ENCODE data around the gene CALR.
"Not testable (repeated sequence)": the region's sequence is repeated elsewhere in the genome, so short reads cannot be mapped to it uniquely, and the experiment has no call there.

CALR gene

DNA sequence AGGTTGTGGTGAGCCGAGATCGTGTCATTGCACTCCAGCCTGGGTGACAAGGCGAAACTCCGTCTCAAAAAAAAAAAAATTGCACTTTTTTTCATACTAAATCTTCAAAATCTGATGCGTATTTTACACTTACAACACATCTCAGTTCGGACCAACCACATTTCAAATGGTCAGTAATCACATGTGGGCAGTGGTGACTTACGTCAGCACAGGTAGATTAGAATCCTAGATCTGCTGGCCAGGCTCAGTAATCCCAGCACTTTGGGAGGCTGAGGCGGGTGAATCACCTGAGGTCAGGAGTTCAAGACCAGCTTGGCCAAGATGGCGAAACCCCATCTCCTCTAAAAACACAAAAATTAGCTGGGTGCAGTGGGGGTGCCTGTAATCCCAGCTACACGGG is 3.3 kb upstream of the CALR start:
- no peak for DNase-seq

DNA sequence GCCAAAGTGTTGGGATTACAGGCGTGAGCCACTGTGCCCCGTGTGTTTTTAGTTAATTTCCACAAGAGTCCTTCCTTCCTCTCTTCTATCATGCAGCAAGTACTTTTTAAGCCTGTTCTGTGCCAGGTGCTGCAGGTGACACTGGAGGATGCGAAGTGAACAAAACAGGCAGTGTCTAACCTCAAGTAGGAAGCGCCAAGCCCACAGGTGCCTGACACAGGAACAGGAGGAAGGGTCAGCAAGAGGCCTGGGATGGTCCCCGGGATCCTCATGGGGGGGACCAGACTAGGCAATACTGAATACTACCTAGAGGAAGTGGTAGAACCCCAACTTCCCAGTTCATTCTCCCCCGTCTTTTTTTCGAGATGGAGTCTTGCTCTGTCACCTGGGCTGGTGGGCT is 1.8 kb upstream of the CALR start:
- DNase-seq: no peak

DNA sequence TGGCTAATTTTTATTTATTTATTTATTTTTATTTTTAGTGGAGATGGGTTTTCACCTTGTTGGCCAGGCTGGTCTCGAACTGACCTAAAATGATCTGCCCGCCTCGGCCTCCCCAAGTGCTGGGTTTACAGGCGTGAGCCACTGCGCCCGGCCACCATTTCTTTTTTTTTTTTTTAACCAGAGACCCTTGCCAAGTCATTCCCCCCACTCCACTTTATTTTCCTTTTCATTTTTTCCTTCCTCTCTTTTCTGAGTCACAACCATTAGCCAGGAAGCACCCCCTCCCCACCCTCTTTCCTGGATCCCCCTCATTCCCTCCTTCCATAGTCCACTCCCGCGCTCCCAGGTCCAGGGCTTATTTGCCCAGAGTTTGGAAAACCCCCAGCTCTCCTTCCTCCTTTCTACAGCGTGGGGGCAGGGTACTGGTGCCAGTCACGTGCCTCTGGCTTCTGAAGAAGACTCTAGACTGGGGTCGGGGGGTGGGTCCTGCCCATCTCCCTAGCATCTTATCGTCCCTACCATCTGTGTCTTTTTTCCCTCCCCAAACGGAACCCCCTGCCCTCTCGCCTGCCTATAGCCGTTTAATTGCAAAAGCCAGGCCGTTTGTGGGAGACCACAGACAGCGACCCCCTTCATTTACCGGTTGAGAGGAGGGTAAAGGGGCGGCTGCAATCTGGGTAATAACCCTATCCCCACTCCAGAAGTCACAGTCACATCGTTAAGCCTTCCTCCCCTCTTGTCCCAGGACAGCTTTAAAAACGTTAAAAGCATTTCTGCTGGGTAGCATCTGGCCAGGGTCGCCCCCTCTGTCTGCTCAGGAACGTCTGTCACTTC is 1.1 kb upstream of the CALR start:
- peak; percentile 73 for DNase-seq

DNA sequence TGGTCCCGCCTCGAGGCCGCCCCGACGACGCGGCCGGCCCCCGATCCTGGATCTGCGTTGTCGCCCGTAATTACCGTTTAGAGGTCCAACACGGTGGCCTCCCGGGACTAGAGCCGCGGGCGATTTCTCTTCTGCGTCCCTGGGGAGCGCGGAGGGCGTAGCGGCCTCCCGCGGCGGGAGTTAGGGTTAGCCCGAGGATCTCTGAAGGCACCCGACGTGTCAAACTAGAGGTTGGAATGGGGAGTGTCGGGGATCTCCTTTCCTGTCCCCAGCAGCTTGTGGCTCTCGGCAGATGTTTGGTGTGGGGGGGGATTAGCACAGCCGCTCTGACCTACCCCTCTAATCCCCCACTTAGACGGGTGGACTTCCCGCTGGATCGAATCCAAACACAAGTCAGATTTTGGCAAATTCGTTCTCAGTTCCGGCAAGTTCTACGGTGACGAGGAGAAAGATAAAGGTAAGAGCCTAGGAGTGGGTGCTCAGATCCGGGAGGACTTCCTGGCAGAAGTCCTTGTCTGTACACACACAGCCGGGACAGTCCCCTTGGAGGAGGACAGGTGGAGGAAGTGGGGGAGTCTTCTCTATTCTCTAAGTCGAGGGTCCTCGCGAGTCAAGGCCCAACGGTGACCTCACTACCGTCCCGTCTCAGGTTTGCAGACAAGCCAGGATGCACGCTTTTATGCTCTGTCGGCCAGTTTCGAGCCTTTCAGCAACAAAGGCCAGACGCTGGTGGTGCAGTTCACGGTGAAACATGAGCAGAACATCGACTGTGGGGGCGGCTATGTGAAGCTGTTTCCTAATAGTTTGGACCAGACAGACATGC is 581 bp downstream of the CALR start:
- DNase-seq: peak; percentile 82

DNA sequence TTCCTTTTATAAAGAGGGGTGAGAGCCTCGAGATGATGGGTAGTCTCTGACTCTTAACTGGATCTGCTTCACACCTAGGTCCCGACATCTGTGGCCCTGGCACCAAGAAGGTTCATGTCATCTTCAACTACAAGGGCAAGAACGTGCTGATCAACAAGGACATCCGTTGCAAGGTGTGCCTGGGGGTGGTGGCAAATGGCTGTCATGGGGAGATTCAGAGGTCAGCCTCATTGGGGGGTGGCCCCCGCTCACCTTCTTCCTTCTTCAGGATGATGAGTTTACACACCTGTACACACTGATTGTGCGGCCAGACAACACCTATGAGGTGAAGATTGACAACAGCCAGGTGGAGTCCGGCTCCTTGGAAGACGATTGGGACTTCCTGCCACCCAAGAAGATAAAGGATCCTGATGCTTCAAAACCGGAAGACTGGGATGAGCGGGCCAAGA is 1.6 kb downstream of the CALR start:
- no peak for DNase-seq

DNA sequence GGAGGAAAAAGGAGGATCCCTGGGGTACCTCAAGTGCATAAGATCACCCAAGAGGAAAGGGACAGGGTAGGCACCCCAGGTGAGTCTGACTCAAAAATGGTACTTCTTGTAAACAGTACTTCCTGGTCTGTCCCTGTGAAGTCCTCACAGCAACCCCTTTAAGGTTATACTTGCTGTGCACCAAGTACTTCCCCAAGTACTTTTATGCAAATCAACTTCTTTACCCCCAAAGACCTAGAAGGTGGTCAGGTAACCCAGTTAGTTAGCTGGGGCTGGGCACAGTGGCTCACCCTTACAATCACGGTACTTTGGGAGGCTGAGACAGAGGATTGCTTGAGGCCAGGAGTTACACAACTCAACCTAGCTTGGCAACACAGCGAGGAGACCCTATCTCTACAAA is 2.5 kb downstream of the CALR start:
- DNase-seq: no peak

DNA sequence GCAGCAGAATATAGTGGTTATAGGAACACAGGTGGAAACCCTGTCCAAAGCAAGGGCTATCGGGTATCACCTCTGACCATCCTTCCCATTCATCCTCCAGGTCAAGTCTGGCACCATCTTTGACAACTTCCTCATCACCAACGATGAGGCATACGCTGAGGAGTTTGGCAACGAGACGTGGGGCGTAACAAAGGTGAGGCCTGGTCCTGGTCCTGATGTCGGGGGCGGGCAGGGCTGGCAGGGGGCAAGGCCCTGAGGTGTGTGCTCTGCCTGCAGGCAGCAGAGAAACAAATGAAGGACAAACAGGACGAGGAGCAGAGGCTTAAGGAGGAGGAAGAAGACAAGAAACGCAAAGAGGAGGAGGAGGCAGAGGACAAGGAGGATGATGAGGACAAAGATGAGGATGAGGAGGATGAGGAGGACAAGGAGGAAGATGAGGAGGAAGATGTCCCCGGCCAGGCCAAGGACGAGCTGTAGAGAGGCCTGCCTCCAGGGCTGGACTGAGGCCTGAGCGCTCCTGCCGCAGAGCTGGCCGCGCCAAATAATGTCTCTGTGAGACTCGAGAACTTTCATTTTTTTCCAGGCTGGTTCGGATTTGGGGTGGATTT is 5.1 kb downstream of the CALR start:
- no peak for DNase-seq

DNA sequence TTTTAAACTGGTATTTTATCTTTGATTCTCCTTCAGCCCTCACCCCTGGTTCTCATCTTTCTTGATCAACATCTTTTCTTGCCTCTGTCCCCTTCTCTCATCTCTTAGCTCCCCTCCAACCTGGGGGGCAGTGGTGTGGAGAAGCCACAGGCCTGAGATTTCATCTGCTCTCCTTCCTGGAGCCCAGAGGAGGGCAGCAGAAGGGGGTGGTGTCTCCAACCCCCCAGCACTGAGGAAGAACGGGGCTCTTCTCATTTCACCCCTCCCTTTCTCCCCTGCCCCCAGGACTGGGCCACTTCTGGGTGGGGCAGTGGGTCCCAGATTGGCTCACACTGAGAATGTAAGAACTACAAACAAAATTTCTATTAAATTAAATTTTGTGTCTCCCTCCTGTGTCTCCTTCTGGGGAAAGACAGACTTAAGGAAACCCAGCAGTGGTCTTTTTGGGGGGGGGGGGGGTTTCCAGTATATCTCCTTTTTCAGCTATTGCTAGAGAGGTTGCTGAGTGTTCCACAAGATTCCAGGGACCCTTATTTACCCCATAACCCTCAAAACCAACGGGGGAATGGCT is 5.8 kb downstream of the CALR start:
- DNase-seq: no peak

DNA sequence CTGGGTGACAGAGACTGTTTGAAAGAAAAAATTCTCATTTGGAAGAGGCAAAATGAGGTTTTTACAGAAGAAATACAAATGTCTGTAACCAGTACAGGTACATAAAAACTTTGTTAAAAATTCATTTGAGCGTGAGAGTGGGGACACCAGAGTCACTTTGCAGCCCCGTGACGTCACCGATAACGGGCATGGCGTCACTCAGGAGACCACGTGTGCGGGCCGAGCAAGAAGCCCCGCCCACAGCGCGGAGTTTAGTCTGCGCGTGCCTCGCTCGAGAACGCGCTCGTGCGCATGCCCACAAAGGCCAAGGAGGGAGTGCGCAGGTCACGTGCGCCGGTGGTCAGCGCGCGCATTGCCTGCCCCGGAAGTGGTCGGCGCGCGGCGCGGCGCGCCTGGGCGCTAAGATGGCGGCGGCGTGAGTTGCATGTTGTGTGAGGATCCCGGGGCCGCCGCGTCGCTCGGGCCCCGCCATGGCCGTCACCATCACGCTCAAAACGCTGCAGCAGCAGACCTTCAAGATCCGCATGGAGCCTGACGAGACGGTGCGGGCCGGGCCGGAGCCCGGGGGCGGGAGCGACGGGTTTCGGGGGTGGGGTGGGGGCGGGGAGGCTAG is 7.2 kb downstream of the CALR start, which contains the start of gene RAD23A:
Gene RAD23A (plus strand): TSS at position 384 of the 613 bp plus-strand sequence. CDS start 87 bp downstream, at position 471.
- peak; percentile 99 for DNase-seq

DNA sequence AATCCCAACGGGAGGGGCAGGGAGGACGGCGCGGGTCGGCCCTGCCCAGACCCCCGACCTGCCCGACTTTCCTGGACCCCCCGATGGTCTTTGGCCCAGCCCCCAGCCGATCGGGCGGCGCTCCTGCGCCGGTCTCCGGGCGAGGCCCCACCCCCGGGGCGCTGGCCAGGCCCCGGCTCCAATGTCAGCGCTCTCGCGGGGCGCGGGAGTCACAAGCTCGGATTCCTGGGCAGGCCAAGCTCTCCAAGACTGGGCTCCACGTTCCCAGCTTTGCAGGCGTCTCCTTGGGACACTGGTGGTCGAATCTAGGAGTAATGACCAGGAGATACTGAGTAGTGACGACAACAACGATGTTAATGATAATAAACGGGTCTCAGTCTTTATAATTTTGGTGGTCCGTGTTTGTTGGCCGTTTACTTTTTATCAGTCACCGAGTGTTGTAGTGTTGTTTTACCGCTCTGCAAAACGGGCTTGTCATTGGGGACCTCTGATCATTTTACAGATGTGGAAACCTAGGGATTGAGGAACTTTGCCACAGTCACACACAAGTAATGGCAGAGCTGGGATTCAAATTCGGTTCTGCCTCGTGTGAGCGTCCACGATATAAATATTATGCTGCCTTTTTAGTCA is 7.8 kb downstream of the CALR start:
- DNase-seq: peak; percentile 85

DNA sequence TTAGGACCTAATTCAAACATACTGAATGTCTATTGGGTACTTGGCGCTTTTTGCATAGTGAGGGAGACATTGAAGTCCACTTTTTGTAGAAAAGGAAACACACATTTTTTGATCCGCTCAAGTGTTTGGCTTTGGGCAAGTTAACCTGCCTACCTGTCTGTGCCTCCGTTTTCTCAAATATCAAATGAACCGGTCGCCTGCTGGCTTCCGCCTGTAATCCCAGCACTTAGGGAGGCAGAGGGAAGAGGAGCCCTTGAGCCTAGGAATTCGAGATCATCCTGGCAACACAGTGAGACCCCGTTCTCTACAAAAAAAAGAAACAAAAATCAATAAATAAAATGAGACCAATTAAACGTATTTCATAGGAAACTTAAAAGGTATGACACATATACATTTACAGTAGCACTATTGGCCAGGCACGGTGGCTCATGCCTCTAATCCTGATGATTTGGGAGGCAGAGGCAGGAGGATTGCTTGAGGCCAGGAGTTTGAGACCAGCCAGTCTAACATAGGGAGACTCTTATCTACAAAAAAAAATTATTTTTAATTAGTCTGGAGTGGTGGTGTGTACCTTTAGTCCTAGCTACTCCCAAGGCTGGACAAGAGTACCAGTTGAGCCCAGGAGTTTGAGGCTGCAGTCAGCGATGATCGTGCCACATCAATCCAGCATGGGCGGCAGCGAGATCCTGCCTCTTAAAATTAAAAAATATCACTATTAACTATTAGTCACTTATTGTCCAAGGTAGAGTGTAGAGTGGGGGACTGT is 8.5 kb downstream of the CALR start:
- DNase-seq: no peak

DNA sequence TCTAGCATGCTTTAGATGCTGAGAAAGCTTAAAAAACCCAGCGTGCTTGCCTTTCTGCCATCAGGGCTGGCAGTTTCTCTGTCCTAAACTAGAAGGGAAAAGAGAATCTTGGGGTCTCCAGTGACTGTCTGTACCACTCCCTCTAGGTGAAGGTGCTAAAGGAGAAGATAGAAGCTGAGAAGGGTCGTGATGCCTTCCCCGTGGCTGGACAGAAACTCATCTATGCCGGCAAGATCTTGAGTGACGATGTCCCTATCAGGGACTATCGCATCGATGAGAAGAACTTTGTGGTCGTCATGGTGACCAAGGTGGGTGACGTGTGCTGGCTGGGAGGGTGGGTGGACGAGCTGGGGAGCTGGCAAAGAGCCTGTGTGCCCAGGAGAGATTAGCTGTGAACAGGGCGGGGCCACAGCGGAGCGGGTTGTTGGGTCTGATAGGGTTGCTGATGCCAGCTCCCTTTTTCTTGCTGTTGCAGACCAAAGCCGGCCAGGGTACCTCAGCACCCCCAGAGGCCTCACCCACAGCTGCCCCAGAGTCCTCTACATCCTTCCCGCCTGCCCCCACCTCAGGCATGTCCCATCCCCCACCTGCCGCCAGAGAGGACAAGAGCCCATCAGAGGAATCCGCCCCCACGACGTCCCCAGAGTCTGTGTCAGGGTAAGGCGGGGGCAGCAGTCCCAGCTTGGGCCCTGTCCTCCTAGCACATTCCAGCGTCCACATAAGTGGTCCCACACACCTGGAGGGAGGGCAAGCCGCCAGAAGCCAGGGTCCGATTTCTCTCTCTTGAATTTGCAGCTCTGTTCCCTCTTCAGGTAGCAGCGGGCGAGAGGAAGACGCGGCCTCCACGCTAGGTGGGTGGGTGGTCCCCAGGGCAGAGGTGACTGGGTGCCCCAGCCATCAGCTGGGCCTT is 9.5 kb downstream of the CALR start:
- no peak for DNase-seq

DNA sequence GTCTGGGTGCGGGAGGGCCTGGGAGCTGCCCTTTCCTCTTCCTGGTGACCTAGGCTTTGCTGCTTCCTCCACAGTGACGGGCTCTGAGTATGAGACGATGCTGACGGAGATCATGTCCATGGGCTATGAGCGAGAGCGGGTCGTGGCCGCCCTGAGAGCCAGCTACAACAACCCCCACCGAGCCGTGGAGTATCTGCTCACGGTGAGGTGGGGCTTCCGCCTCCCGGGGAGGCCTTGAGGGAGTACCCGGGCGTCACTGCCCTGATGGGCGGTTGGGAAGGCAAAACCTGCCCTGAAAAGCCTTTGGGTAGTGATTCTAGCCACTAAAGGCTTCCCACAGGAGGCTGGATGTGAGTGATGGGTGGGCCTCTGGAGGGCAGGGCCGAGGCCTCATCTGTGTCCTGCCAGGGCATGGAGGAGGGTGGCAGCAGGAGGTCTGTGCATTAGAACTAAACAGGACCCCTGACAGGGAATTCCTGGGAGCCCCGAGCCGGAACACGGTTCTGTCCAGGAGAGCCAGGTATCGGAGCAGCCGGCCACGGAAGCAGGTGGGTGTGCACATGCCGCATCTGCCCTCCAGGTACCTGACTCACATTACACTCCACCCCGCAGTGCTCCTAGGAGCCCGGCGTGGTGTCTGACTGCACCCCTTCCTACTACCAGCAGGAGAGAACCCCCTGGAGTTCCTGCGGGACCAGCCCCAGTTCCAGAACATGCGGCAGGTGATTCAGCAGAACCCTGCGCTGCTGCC is 10.4 kb downstream of the CALR start:
- DNase-seq: peak; percentile 57

DNA sequence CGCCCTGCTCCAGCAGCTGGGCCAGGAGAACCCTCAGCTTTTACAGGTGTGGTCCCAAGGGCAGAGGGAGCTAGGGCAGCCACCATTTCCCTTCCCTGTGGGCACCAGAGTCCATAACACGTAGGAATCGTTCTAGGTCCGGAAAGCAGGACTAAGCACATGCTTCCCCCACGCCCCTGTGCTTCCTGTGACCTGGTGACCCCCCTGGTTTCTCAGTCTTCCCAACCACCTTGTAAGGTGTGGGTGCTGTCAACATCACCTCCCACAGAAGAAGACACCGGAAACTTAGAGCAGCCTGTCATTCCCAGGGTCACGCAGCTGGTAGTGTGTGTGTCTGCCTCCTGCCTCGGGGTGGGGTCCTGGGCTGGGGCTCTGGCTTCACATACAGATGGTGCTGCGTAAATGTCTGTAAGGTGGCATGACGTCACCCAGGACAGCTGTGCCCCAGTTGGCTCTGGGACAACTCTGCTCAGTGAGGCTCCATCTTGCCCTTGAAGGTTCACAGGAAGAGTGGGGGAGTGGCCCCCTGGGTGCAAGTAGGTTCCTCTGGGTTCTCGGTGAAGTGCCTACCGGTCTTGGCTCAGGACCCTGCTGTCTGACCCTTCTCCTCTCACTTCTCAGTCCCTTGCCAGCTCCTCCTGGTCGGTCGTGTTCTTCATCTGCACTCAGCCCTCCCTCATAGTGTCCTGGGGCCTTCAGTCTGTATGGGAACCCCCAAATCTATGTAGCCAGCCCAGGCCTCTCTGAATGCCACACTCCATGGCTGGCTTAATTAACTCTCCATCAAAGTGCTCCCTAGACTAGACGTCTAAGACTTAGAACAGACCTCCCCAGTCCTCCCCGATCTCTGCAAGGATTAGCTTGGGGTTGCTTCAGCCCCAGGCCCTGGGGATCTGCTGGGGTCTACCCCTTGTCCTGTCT is 11.2 kb downstream of the CALR start:
- peak; percentile 58 for DNase-seq

DNA sequence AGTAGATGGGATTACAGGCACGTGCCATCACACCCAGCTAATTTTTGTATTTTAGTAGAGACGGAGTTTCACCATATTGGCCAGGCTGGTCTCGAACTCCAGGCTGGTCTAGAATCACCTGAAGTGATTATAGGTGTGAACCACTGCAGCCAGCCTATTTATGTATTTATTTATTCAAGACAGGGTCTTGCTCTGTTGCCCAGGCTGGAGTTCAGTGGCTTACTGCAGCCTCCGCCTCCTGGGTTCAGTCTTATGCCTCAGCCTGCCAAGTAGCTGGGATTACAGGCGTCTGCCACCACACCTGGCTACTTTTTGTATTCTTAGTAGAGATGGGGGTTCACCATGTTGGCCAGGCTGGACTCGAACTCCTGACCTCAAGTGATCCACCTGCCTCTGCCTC is 13.6 kb downstream of the CALR start:
- not testable (repeated sequence) for DNase-seq

DNA sequence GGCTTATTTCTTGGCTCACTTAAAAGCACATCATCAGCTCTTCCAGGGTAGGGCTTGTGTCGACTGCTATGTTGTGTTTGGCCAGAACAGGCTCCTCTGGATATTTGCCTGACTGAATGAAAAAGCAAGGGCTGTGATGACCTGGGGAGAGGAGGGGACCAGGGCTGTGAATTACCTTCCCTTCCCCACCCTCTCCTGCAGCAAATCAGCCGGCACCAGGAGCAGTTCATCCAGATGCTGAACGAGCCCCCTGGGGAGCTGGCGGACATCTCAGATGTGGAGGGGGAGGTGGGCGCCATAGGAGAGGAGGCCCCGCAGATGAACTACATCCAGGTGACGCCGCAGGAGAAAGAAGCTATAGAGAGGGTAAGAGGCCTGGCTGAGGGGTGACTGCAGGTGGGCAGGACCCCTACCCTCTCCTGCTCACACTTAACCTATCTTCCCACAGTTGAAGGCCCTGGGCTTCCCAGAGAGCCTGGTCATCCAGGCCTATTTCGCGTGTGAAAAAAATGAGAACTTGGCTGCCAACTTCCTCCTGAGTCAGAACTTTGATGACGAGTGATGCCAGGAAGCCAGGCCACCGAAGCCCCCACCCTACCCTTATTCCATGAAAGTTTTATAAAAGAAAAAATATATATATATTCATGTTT is 14.2 kb downstream of the CALR start:
- peak; percentile 53 for DNase-seq

DNA sequence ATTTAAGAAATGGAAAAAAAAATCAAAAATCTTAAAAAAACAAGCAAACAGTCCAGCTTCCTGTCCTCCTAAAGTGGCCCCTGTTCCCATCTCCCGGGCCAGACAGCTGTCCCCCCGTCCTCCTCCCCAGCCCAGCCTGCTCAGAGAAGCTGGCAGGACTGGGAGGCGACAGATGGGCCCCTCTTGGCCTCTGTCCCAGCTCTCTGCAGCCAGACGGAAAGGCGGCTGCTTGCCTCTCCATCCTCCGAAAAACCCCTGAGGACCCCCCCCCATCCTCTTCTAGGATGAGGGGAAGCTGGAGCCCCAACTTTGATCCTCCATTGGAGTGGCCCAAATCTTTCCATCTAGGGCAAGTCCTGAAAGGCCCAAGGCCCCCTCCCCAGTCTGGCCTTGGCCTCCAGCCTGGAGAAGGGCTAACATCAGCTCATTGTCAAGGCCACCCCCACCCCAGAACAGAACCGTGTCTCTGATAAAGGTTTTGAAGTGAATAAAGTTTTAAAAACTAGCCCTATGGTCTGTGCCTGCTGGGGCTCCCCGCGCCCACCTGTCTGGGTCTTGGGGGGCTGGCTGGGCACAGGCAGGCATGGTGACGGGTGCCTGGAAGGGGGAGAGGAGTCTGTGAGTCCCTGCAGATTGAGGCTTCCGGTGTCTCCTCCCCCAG is 14.9 kb downstream of the CALR start:
- no peak for DNase-seq
